Measurements from ENCODE around the gene ATXN7L1. TPM values are rescaled to one million over a fixed set of nuclear protein-coding genes. Genes with fewer than 3 reads are reported as not detected.
A peak's percentile ranks its signal among the peaks of the same experiment; 100 is the strongest.

Gene ATXN7L1
- total RNA-seq, 2 experiments from 2014 or later: 0.59 TPM; not detected in 1

DNA sequence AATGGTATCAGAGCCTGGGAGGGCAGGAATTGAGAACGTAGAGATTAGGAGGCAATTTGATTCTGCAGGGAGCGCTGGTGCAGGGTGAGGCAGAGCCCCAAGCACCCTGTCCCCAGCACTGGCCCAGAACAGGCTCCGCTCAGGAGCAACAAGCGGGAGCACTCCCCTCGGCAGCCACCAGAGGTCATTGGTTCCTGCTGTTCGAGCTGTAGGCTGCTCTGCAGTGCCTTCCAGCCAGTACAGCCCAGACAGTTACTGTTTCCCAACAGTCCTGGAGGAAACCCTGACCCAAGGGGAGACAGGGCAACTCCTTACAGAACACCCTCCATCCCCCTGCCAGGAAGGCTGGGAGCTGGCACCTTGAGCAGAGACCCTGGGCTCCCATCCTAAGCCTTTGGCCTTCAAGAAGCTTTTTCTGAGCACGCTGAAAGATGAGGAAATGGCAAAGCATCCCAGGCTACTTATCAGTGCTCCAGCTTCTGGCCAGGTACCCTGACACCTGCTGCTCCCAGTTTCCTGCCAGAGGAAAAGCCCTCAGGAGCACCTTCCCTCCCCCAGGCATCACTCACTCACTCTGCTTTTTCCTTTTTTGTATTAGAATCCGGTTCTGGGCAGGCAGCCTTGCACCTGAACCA lies 223.9 kb downstream of the ATXN7L1 start:
- Histone ChIP-seq H3K4me1 (ENCODE audit: insufficient read depth, low read length, poor library complexity, severe bottlenecking) (no peaks in the 10 kb centered on the region), H2AFZ (ENCODE audit: low read length) (no peak overlapping the region), H3K4me2 (ENCODE audit: low read length) (no peak overlapping the region), H3K9me3 (ENCODE audit: low read length) (no peaks in the 10 kb centered on the region), H3K79me2 (ENCODE audit: insufficient read depth, low read depth, low read length) (no peaks in the 10 kb centered on the region), H4K20me1 (ENCODE audit: insufficient read depth, low read length) (no peaks in the 10 kb centered on the region), H3K4me3 (ENCODE audit: low read depth, low read length, poor library complexity, severe bottlenecking) (no peak overlapping the region), H3K27ac (ENCODE audit: low read depth, low read length, poor library complexity, severe bottlenecking) (no peak overlapping the region), H3K9me2 (ENCODE audit: insufficient read depth, low read length) (no peaks in the 10 kb centered on the region), H3K36me3 (ENCODE audit: insufficient read depth, low read length) (no peaks in the 10 kb centered on the region)
- no peak for TF ChIP-seq EZH2phosphoT487 (IDR thresholded peaks at IDR 0.05; ENCODE audit: borderline replicate concordance, low read depth, low read length)
- TF ChIP-seq, protein P1, sequence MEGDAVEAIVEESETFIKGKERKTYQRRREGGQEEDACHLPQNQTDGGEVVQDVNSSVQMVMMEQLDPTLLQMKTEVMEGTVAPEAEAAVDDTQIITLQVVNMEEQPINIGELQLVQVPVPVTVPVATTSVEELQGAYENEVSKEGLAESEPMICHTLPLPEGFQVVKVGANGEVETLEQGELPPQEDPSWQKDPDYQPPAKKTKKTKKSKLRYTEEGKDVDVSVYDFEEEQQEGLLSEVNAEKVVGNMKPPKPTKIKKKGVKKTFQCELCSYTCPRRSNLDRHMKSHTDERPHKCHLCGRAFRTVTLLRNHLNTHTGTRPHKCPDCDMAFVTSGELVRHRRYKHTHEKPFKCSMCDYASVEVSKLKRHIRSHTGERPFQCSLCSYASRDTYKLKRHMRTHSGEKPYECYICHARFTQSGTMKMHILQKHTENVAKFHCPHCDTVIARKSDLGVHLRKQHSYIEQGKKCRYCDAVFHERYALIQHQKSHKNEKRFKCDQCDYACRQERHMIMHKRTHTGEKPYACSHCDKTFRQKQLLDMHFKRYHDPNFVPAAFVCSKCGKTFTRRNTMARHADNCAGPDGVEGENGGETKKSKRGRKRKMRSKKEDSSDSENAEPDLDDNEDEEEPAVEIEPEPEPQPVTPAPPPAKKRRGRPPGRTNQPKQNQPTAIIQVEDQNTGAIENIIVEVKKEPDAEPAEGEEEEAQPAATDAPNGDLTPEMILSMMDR (conservative IDR thresholded peaks at IDR 0.05; ENCODE audit: low read length): peak; percentile 84
- intact Hi-C loops (cut with micrococcal nuclease; ENCODE audit: unreplicated experiment): loop anchor here (1.0 to 2.0 kb wide), 2 partner anchors 391 to 514 kb away; no protein-coding TSS in a partner anchor
- no TSS peak for BruUV-seq (replicated peaks)
- CTCF ChIA-PET (ENCODE audit: unreplicated experiment): no interaction called here
- POLR2A ChIA-PET: interaction anchor here (0.7 kb wide), 1 partner anchor 322 kb away, joined by 3 read pairs; no protein-coding TSS in a partner anchor
- peak; percentile 71 for DNase-seq (ENCODE audit: low spot score)

GRCh38 chr7:105651798-105652197 lies 224.6 kb downstream of the ATXN7L1 start:
- Histone ChIP-seq H2AFZ (ENCODE audit: low read length) (no peak overlapping the region), H3K4me1 (ENCODE audit: insufficient read depth, low read length, poor library complexity, severe bottlenecking) (no peaks in the 10 kb centered on the region), H3K4me2 (ENCODE audit: low read length) (no peak overlapping the region), H3K4me3 (ENCODE audit: low read depth, low read length, poor library complexity, severe bottlenecking) (no peak overlapping the region), H3K9me2 (ENCODE audit: insufficient read depth, low read length) (no peaks in the 10 kb centered on the region), H3K79me2 (ENCODE audit: insufficient read depth, low read depth, low read length) (no peaks in the 10 kb centered on the region), H4K20me1 (ENCODE audit: insufficient read depth, low read length) (no peaks in the 10 kb centered on the region), H3K27ac (ENCODE audit: low read depth, low read length, poor library complexity, severe bottlenecking) (no peak overlapping the region), H3K9me3 (ENCODE audit: low read length) (no peaks in the 10 kb centered on the region), H3K36me3 (ENCODE audit: insufficient read depth, low read length) (no peaks in the 10 kb centered on the region)
- no TSS peak for BruUV-seq (replicated peaks)
- TF ChIP-seq, protein P1 (conservative IDR thresholded peaks at IDR 0.05; ENCODE audit: low read length): no peak
- TF ChIP-seq EZH2phosphoT487 (IDR thresholded peaks at IDR 0.05; ENCODE audit: borderline replicate concordance, low read depth, low read length): no peak
- intact Hi-C loops (cut with micrococcal nuclease; ENCODE audit: unreplicated experiment): loop anchor here (1.0 to 2.0 kb wide), 2 partner anchors 392 to 515 kb away; no protein-coding TSS in a partner anchor
- POLR2A ChIA-PET: no interaction called here
- CTCF ChIA-PET (ENCODE audit: unreplicated experiment): no interaction called here
- DNase-seq (ENCODE audit: low spot score): no peak

- no TSS peak for BruUV-seq (replicated peaks)
- no peaks in the 10 kb centered on the region for H3K9me2 ChIP-seq (ENCODE audit: insufficient read depth, low read length)
- no peaks in the 10 kb centered on the region for H3K4me1 ChIP-seq (ENCODE audit: insufficient read depth, low read length, poor library complexity, severe bottlenecking)
- no peak overlapping the region for H3K4me2 ChIP-seq (ENCODE audit: low read length)
- H3K4me3 ChIP-seq (ENCODE audit: low read depth, low read length, poor library complexity, severe bottlenecking): no peak overlapping the region
- no peaks in the 10 kb centered on the region for H3K36me3 ChIP-seq (ENCODE audit: insufficient read depth, low read length)
- no peak for DNase-seq (ENCODE audit: low spot score)
- H3K27ac ChIP-seq (ENCODE audit: low read depth, low read length, poor library complexity, severe bottlenecking): no peak overlapping the region
- no peaks in the 10 kb centered on the region for H3K9me3 ChIP-seq (ENCODE audit: low read length)
- no peaks in the 10 kb centered on the region for H4K20me1 ChIP-seq (ENCODE audit: insufficient read depth, low read length)
- intact Hi-C loops (cut with micrococcal nuclease; ENCODE audit: unreplicated experiment): no loop called here
- CTCF ChIA-PET (ENCODE audit: unreplicated experiment): no interaction called here
- TF ChIP-seq EZH2phosphoT487 (IDR thresholded peaks at IDR 0.05; ENCODE audit: borderline replicate concordance, low read depth, low read length): no peak
- TF ChIP-seq, protein P1 (conservative IDR thresholded peaks at IDR 0.05; ENCODE audit: low read length): no peak
- no peak overlapping the region for H2AFZ ChIP-seq (ENCODE audit: low read length)
- POLR2A ChIA-PET: no interaction called here
- no peaks in the 10 kb centered on the region for H3K79me2 ChIP-seq (ENCODE audit: insufficient read depth, low read depth, low read length)
These were observed 225.9 kb downstream of the ATXN7L1 start for GRCh38 chr7:105650382-105650970.

All from OCI-LY7 (cell line).